Fibroblast of the aortic adventitia (primary cell): ENCODE data around the gene DAPK1. TPM values are rescaled to one million over a fixed set of nuclear protein-coding genes. Genes with fewer than 3 reads are reported as not detected.

Source experiments
- DNase-seq: peaks from one replicate; pipeline ENCODE4 v3.0.0-alpha.2; 2010; ENCODE audit warnings: low read depth
- H3K4me3 ChIP-seq: 2 replicates; pipeline ENCODE4 v1.5.1; 2011; ENCODE audit warnings: low read depth, mild to moderate bottlenecking, control low read depth, low read length, moderate library complexity
- total RNA-seq: library from RNA; depleted of rRNA; stranded (reverse); fragments of >200 nt; gene quantifications from 2 replicates; pipeline ENCODE4 v1.2.3, GENCODE V29; 2012; ENCODE audit warnings: low replicate concordance
- TF ChIP-seq, protein P1 (sequence below): IDR thresholded peaks from 2 replicates; pipeline ENCODE4 v1.5.1; 2011; ENCODE audit warnings: mild to moderate bottlenecking, low read length, control low read depth, inconsistent platforms; ENCODE audit not compliant: insufficient read depth

The DAPK1 gene
- total RNA-seq, 1 donor: 30.9 TPM

GRCh38 chr9:87618226-87618625, 120.6 kb downstream of the DAPK1 start:
- no peak for DNase-seq
- TF ChIP-seq, protein P1, sequence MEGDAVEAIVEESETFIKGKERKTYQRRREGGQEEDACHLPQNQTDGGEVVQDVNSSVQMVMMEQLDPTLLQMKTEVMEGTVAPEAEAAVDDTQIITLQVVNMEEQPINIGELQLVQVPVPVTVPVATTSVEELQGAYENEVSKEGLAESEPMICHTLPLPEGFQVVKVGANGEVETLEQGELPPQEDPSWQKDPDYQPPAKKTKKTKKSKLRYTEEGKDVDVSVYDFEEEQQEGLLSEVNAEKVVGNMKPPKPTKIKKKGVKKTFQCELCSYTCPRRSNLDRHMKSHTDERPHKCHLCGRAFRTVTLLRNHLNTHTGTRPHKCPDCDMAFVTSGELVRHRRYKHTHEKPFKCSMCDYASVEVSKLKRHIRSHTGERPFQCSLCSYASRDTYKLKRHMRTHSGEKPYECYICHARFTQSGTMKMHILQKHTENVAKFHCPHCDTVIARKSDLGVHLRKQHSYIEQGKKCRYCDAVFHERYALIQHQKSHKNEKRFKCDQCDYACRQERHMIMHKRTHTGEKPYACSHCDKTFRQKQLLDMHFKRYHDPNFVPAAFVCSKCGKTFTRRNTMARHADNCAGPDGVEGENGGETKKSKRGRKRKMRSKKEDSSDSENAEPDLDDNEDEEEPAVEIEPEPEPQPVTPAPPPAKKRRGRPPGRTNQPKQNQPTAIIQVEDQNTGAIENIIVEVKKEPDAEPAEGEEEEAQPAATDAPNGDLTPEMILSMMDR: no peak

DNA sequence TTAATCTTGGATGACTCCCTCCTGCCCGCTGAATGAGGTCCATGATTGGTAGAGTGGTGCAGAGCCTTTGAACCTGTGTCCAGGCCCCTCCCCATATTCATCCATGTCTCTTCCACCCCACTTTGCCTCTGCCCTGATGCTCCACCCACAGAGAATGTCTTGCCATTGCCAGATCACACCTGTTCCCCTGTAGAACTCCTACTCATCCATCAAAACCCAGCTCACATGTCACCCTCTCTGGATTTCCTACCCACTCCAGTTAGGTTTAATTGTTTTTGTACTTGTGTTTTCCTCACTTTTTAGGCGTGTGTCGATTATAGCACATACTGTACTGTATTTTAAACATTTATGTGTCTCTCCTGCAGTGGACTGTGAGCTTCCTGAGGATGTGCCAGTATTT, 121.3 kb downstream of the DAPK1 start:
- no peak for DNase-seq
- H3K4me3 ChIP-seq: no peak overlapping the region
- TF ChIP-seq, protein P1: no peak

More at GRCh38 chr9:87618226-87618625, 120.6 kb downstream of the DAPK1 start:
- H3K4me3 ChIP-seq: no peak overlapping the region

- no peak overlapping the region for H3K4me3 ChIP-seq
- TF ChIP-seq, protein P1: no peak
- DNase-seq: no peak
These were observed 121.7 kb downstream of the DAPK1 start for GRCh38 chr9:87619346-87619745.

- H3K4me3 ChIP-seq: no peak overlapping the region
- TF ChIP-seq, protein P1: no peak
- no peak for DNase-seq
These were observed 123.2 kb downstream of the DAPK1 start for GRCh38 chr9:87620731-87621322.

DNA sequence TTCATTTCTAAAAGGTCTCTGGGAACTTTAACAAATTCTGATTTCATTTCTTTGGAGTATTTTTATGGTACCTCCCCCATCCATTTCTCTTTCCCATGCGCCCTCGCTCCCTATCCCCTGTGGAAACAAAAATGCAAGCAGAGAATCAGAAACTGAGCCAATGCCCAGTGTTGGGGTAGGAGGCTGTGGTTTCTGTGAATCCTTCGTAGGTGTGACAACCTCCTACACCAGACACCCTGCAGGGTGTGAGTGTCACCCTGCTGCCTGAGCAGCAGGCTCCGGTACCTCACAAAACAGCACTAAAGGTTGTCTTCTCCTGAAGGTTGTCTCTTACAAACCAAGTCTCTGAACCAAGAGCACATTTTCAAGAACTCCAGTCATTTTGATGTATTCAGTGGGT, 124.4 kb downstream of the DAPK1 start:
- H3K4me3 ChIP-seq: no peak overlapping the region
- DNase-seq: no peak
- TF ChIP-seq, protein P1: no peak

DNA sequence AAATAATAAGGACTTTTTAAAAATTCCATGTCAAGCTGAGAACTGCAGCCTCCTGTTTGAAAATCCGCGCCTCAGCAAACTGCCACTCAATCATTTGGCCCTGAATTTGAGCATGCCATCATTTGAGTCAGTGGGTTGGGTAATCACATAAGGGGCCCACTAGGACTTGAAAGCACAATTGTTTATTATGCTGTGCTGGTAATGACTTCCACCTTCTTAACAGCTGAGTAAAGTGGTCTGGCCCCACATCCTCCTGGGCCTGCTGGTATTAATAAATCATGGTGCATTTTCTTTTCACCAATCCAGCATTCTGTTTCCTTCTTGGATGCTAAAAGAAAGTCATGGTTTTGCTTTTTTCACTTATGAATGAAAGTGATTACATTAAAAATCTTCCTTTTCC, 125.3 kb downstream of the DAPK1 start:
- no peak for DNase-seq
- H3K4me3 ChIP-seq: no peak overlapping the region
- TF ChIP-seq, protein P1: no peak

DNA sequence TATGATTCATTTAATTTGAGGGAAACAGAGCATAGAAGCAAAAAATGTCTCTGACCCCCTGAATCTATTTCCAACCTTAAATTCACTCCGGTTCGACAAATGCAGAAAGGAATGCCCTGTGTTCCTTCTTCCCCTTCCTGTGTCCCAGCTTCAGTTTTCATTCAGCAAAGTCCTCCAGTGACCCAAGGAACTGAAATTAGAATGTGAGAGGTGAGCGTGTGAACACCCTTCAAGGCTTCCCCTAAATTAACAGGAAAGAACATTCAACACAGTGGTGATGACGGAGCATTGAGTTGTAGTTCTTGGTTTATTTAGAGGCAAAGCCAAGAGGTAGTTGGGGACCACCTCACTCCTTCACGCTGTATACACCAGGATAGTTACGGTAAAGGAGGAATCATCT, 130.7 kb downstream of the DAPK1 start:
- TF ChIP-seq, protein P1: no peak
- H3K4me3 ChIP-seq: no peak overlapping the region
- DNase-seq: no peak
